HG03060 (cell line): Measurements from ENCODE around the gene IL5.

Experiments used
- ATAC-seq: cut with Tn5 transposase; IDR thresholded peaks from one replicate; pipeline ENCODE4 v1.9.1; 2021; ENCODE audit warnings: low read depth, moderate number of reproducible peaks; ENCODE audit not compliant: unreplicated experiment

IL5 gene

GRCh38 chr5:132500244-132500930 lies 42.9 kb downstream of the IL5 start:
- ATAC-seq, result no peak

- ATAC-seq, result no peak
Observed at GRCh38 chr5:132499440-132500243, 43.7 kb downstream of the IL5 start.

GRCh38 chr5:132498686-132499271 lies 44.5 kb downstream of the IL5 start:
- ATAC-seq, result no peak

- ATAC-seq, result no peak
Observed at GRCh38 chr5:132498152-132498551, 45.2 kb downstream of the IL5 start.

GRCh38 chr5:132497488-132497997 lies 45.8 kb downstream of the IL5 start:
- ATAC-seq, result no peak

GRCh38 chr5:132496631-132497487 lies 46.5 kb downstream of the IL5 start:
- ATAC-seq, result no peak

GRCh38 chr5:132496191-132496630 lies 47.1 kb downstream of the IL5 start:
- ATAC-seq, result peak; percentile 32

GRCh38 chr5:132495667-132496190 lies 47.6 kb downstream of the IL5 start:
- peak; percentile 26 for ATAC-seq

GRCh38 chr5:132493821-132494220 lies 49.5 kb downstream of the IL5 start:
- no peak for ATAC-seq

GRCh38 chr5:132493241-132493640 lies 50.1 kb downstream of the IL5 start:
- ATAC-seq, result no peak

- ATAC-seq, result no peak
Observed at GRCh38 chr5:132492386-132493125, 50.8 kb downstream of the IL5 start.
